HG02763 (cell line): ENCODE measurements around the gene KDM4E.

Experiments used
- ATAC-seq: cut with Tn5 transposase; IDR thresholded peaks from one replicate; pipeline ENCODE4 v1.9.1; 2021; ENCODE audit warnings: mild to moderate bottlenecking, moderate library complexity; ENCODE audit not compliant: unreplicated experiment

Gene KDM4E

DNA sequence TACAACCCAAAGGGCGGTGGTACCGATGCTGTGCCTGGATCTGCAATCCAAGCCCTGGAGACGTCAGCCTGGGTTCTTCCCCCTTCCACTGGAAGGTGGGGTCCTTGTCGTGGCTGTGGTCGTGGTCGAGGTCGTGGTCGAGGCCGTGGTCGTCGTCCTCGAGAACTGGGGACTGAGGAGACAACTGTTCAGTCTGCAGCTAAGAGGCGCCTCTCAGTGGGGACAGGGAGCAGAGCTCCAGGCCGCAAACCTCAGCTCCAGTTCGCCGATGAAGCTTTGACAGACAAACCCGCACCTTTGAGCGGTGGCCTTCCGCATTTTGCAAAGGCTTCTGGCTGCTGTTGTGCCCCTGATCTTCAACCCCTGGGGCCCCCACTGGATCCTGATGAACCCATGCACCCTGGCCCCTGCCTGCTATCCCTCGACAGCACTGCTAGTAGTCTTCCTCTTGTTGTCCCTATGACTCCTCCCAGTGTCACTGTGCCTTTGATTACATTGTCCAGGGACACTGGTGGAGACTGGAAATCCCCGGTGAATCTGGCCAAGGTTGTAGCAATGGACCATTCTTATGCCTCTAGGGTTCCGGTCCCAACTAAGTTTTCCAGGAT is 25.6 kb downstream of the KDM4E start:
- no peak for ATAC-seq

DNA sequence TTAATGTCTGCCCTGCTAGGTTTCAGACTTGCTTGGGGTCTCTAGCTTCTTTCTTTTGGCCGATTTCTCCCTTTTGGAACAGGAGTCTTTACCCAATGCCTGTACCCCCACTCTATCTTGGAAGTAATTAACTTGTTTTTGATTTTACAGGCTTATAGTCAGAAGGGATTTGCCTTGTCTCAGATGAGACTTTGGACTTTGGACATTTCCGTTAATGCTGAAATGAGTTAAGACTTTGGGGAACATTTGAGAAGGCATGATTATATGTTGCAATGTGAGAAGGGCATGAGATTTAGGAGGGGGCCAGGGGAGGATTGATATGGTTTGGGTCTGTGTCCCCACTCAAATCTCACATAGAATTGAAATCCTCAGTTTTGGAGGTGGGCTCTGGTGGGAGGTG is 29.3 kb downstream of the KDM4E start:
- no peak for ATAC-seq

DNA sequence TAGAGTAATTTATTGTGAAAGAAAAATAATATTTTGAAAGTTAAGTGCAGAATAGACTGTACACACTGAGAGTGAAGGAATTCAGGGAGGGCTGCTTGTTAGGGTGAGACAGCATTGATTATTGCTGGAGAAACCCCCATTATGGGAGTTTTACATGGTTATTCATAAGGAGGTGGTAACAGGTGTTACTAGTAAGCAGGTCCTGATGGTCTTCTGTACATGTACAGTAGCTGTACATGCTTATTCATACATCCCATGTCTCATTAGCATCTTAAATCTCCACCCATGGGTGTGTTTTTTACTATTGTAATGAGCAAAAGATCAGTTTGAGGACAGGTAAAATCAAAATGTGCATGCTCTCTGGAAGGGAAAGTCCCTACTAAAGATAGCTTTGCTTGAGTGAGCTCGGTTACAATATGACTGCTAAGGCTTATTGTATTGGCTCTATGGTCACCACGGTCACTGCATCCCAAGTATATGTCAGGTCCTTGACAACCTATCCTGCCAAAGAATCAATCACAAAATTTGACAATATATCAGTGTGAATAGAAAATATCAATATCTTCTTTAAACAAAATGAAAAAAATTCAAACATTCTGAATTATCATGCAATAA is 30.3 kb downstream of the KDM4E start:
- ATAC-seq: peak; percentile 89

DNA sequence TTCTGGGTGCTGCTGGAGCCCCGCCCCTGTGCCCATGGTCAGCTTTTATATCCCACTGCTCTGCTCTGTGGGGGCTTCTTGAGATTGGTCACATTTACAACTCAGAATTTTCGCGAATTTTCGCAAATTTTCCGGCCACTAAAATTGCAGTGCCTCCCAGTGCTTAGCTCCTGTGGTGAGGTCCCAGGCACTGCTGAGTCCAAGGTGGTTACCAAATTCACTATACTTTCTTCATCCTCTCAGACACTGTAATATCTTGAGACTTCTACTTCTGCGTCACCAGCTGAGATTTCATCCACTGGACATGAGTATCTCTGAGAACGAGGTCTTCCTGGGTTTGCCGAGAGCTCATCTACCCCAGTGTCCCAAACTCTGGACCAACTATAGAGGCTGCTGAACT is 32.9 kb downstream of the KDM4E start:
- ATAC-seq: no peak

DNA sequence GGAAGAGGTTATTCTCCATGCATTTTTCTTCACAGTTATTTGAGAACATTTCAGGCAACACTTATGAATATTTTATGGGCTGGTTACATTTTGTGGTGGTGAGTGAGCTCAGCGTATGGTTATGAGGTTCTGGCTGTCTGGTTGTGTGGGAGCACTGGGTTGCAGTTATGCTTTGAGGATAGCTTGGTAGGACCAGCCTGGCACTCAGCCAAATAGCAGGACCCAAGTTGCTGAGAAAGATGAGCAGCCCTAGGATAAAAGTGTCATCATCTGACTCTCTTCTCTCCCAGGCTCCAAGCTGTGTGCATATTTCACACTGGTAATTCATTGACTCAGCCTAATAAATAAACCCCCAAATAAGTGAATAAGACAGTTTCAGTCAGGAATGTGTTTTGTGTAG is 33.6 kb downstream of the KDM4E start:
- ATAC-seq: no peak

DNA sequence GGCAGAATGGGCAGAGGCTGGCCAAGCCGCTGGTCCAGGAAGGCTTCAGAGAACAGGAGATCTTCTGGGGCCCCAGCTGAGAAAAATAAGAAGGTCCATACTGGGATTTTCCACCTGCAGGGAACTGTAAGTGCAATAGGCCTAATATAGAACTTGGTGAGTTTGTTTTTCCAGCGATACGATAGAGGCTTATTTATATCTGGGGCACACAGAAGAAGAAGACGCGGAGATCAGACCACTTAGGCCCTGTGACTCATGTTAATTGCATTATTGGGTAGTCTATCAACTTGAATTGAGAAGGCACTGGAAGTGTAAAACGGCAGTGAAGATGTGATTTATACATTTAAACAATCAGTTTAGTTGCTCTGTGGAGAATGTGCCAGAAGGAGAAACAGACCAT is 34.0 kb downstream of the KDM4E start:
- no peak for ATAC-seq

DNA sequence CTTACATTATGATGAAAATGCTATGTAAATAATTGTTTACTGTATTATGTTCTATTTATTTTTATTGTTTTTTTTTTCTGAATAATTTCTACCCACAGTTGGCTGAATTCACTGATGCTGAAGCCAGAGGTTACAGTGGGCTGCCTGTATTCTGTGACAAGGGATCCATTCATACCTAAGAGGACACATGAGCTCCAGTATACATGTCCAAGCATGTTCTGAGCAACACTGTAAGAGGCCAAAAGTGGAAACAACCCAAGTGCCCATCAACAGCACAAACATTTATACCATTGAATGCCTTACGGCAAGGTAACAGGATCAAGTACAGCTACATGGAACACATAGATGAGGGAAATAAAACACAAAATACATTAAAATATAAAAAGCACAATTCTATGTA is 40.3 kb downstream of the KDM4E start:
- no peak for ATAC-seq

DNA sequence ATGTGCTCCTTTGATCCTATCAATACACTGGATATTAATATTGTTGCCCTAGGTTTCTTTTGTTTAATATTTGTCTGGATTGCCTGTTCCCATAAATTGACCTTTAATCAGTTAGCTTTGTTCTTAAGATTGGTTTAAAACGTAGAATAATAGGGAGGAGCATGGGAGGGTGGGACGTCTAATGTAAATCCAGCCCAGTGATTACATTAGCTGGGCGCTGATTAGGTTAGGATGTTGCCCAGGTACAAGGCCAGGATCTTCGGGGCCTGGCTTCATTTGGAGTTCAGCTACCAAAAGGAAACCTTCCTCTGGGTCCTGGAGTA is 41.6 kb downstream of the KDM4E start, which contains the start of gene SRSF8:
TSS of gene SRSF8 (plus strand) at position 204 of the 323 bp plus-strand sequence. CDS start 308 bp downstream, outside the sequence.
- ATAC-seq: peak; percentile 45

DNA sequence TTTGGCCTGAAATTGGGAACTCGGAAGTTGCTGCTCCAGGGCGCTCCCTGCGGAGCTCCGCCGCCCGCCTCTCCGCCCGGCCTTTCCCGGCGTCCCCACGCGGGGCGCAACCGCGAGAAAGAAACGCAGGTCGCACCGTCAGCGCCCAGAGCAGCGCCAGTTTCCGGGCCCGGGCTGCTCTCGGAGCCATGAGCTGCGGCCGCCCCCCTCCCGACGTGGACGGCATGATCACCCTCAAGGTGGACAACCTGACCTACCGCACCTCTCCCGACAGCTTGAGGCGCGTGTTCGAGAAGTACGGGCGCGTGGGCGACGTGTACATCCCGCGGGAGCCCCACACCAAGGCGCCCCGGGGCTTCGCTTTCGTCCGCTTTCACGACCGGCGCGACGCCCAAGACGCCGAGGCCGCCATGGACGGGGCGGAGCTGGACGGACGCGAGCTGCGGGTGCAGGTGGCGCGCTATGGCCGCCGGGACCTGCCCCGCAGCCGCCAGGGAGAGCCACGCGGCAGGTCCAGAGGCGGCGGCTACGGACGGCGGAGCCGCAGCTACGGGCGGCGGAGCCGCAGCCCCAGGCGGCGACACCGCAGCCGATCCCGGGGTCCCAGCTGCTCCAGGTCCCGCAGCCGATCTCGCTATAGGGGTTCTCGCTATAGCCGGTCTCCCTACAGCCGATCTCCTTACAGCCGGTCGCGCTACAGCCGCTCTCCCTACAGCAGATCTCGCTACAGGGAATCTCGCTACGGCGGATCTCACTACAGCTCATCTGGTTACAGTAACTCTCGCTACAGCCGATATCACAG is 42.2 kb downstream of the KDM4E start:
- ATAC-seq: peak; percentile 65

DNA sequence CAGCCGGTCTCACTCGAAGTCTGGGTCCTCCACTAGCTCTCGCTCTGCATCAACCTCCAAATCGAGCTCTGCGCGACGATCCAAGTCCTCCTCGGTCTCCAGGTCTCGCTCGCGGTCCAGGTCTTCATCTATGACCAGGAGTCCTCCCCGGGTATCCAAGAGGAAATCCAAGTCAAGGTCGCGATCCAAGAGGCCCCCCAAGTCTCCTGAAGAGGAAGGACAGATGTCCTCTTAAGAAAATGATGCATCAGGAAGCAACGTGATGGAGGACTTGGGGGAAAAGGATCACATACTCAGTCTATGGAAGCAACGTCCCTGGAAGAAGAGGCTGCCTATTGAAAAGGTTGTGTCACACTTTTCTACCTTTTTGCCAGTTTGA is 42.8 kb downstream of the KDM4E start:
- ATAC-seq: no peak

DNA sequence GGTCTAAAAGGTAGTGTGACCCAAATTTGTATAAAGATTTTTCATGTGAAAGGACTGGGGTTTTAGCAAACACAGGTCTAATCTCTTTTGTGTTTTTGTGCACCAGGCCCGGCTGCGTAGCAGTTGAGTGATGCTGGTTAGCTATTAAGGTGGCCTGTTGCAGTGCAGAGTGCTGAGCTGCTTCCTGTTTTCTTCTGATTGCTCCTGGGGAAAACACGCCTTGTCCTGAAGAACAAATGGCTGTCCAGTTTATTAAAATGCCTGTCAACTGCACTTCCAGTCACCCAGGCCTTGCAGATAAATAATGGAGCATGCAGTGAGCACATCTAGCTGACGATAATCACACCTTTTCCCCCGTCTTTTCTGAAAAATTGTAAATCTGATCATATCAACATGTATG is 43.5 kb downstream of the KDM4E start:
- peak; percentile 64 for ATAC-seq

DNA sequence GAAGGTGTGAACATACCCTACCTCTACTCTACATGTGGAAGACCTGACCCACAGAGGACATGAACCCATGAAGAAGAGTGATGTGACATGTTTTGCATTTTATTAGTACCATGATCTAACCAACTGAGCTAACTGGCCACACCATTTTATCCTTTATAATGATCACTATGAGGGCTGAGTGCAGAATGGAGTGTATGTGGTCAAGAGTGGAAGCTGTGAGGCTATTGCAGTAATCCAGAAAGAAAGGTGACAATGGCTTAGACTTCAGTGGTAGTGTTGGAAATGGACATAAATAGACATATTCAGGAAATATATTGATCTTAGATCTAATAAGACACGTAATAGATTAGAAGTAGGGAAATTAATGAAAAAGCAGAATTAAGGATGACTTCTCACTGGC is 45.4 kb downstream of the KDM4E start:
- ATAC-seq: no peak

DNA sequence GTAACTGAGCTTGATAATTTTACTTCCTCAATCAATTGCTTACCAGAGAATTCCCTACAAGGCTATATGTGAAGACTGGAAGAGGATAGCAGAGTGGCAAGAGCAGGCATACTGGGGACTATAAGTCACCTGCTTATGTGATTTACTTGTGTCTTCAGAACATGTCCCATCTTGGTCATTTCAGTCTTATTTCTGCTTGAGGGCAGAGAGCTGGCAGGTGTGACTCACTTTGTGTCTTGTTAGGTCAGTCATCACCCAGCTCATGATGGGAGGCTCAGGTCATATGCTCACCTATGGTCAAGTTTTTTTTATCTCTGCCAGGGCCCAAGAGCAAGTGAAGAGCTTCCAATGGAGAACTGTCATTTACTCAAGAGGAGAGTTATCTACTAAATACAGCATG is 47.9 kb downstream of the KDM4E start:
- ATAC-seq: no peak

DNA sequence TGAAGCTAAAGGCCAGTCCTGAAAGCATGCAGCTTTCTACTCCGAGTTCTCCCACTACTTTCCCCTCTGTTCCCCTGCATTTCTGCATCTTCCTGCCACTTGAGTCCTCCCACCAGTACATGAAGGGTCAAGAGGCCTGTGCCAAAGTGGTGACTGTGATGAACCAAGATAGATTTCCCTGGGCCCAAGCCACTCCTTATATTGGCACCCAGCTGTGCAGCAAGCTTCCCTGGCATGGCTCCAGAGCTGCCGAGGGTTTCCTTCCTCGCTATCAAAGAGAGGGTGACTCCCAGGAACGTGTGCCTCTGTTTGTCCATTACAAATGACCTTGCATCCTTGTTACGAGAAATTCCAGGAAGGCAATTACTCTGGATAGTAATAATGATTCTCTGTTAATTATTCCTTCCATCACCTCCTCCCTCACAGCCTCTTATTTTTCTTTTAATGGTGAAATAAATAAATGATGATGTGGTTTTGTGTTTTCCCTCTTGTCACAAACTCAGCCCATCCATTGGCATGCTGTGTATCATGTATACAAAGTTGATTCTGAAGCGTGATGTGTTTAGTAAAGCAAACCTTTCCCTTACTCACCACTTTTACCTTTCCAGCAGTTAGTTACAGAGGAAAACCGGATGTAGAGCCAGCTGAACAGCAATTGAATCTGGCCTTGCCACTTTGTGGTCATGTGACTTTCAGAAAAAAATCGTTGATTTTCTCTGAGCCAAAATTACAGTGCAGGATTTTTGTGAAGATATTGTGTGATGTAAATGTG is 49.9 kb downstream of the KDM4E start:
- ATAC-seq: no peak

DNA sequence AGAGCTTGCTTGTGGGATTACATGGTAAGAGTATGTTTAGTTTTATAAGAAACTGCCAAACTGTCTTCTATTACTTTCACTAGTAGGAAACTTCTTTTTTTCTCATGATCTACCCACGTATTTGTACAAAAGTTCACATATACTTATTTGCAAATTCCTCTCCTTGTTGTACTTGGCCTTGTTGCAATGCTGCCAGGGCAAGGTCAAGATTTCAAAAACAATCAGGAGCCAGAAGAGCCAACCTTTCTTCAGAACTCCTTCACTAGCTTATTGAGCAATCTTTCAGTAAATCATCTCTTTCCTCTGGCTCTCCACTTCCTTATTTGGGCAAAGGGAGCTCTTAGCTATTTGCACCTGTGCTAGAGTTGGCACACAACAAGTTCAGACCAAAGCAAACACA is 51.4 kb downstream of the KDM4E start:
- ATAC-seq: peak; percentile 59

DNA sequence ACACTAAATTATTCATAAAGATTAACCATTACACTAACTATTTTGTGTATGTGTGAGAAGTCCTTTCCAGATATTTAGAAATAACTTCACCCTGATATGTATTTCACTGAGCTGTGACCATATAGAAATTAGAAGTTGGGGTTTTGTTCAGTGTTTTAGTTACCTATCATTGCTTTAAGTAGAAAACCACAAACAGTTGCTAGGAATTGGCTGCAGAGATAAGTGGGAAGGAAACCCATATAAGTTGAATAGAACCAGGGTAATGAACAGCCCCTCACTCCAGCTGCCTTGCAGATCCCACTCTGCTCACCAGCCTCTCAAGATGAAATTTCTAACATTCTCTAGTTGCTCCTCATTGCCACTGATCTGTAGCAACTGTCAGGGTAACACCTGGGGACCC is 51.9 kb downstream of the KDM4E start:
- ATAC-seq: no peak
